ENCODE measurements around the gene DENND4A. TPM values are rescaled to one million over a fixed set of nuclear protein-coding genes. Genes with fewer than 3 reads are reported as not detected.

Gene DENND4A
- total and polyA plus RNA-seq, 2 of the 4 experiments (the other 2 are of a cell fraction) = 4.1 to 17.7 TPM

- no peak overlapping the region for H3K27ac ChIP-seq (ENCODE audit: insufficient read depth, low read length)
- peaks cover 4% of the 10 kb centered on the region; the same call in 1 of the 2 replicates for H3K4me1 ChIP-seq (ENCODE audit: control insufficient read depth, insufficient read depth, low read length)
- no peaks in the 10 kb centered on the region for H3K27me3 ChIP-seq (ENCODE audit: control insufficient read depth, insufficient read depth, low read length)
- ChIA-PET CTCF (interaction anchor here (1.2 kb wide), 1 partner anchor 14 kb away, joined by 7 read pairs; no protein-coding TSS in a partner anchor), POLR2A (ENCODE audit: unreplicated experiment) (no interaction called here)
- no peak overlapping the region for H2BK15ac ChIP-seq (ENCODE audit: low read depth, low read length)
- peak; percentile 22 for DNase-seq
- no peak overlapping the region for H3K14ac ChIP-seq (replicated peaks; ENCODE audit: low read depth, low read length)
- H3K18ac ChIP-seq (ENCODE audit: low read depth, low read length) = no peak overlapping the region
- WGBS, 2 experiments (ENCODE audit: extremely low coverage in 2 of 2, insufficient read length in 1 of 2) = no CpG with 5 or more reads among the region's 7 CpGs
- intact Hi-C loops (cut with micrococcal nuclease) = no loop called here
- no peak overlapping the region for H2AFZ ChIP-seq (replicated peaks; ENCODE audit: low read length, poor library complexity)
- no peak overlapping the region for H2AK5ac ChIP-seq (ENCODE audit: low read depth, low read length)
- H4K5ac ChIP-seq (ENCODE audit: low read depth, low read length) = no peak overlapping the region
- H2BK5ac ChIP-seq (ENCODE audit: low read depth, low read length, poor library complexity, severe bottlenecking) = no peak overlapping the region
- H2AK9ac ChIP-seq (replicated peaks; ENCODE audit: low read depth, low read length, poor library complexity) = no peak overlapping the region
- no peak overlapping the region for H3K4me3 ChIP-seq (ENCODE audit: insufficient read depth, low read depth, low read length)
- H3K9me3 ChIP-seq (ENCODE audit: control insufficient read depth, insufficient read depth, low read length) = no peaks in the 10 kb centered on the region
- no peak overlapping the region for H3K9ac ChIP-seq (ENCODE audit: low read depth, low read length)
- in situ Hi-C loops (cut with MboI; ENCODE audit: low sequenced_read_pairs) = no loop called here
- H3K79me1 ChIP-seq (ENCODE audit: low read depth in 1 of 2, low read length in 2 of 2) = no peaks in the 10 kb centered on the region
- dilution Hi-C loops (cut with HindIII; ENCODE audit: low sequenced_read_pairs, unreplicated experiment) = no loop called here
- H4K91ac ChIP-seq (ENCODE audit: insufficient read depth, low read depth, low read length) = no peak overlapping the region
- H4K8ac ChIP-seq (ENCODE audit: low read depth in 2 of 2, low read length in 2 of 2) = no peak overlapping the region
- H2BK20ac ChIP-seq (ENCODE audit: low read depth, low read length) = no peak overlapping the region
- H3K23ac ChIP-seq (ENCODE audit: low read depth, low read length) = no peak overlapping the region
- no peak overlapping the region for H3K4me2 ChIP-seq (ENCODE audit: low read depth, low read length)
- no peaks in the 10 kb centered on the region for H3K36me3 ChIP-seq (ENCODE audit: control insufficient read depth, insufficient read depth, low read length)
- no peak for ATAC-seq (ENCODE audit: low read depth)
- TF ChIP-seq ELK1 (IDR thresholded peaks at IDR 0.05; ENCODE audit: borderline replicate concordance, low read depth, low read length) (no peak), SMC3 (IDR thresholded peaks at IDR 0.05; ENCODE audit: low read depth, low read length) (peak; percentile 20; the same call in 1 of the 2 replicates), MAFK (IDR thresholded peaks at IDR 0.05; ENCODE audit: low read depth, low read length) (no peak), CTCF (conservative IDR thresholded peaks at IDR 0.05; ENCODE audit: low read depth, low read length) (peak; percentile 42), RAD21 (IDR thresholded peaks at IDR 0.05; ENCODE audit: low read length) (peak; percentile 20; the same call in 1 of the 2 replicates)
- H4K20me1 ChIP-seq (ENCODE audit: insufficient read depth, low read length) = no peaks in the 10 kb centered on the region
- no peak overlapping the region for H2BK120ac ChIP-seq (ENCODE audit: low read depth, low read length)
- H3K4ac ChIP-seq (ENCODE audit: low read depth, low read length) = no peak overlapping the region
- no peak overlapping the region for H3K56ac ChIP-seq (ENCODE audit: extremely low read depth, insufficient read depth, low read length)
- no TSS peak for BruUV-seq (replicated peaks)
- no peaks in the 10 kb centered on the region for H3K9me1 ChIP-seq (ENCODE audit: insufficient read depth, low read length)
Measured at GRCh38 chr15:65829130-65829764, 37.2 kb upstream of the DENND4A start.
